ENCODE data around the gene FAM110A.
A peak's percentile ranks its signal among the peaks of the same experiment; 100 is the strongest.

FAM110A gene

GRCh38 chr20:881783-882144, 48.2 kb downstream of the FAM110A start:
- no peak overlapping the region for H3K4me3 Mint-ChIP-seq
- no peaks in the 10 kb centered on the region for H3K36me3 Mint-ChIP-seq (ENCODE audit: low read depth)
- DNase-seq: no peak
- no peak for TF ChIP-seq CTCF (IDR thresholded peaks at IDR 0.05)
- peaks cover 80% of the 10 kb centered on the region for H3K27me3 Mint-ChIP-seq (ENCODE audit: low read depth, poor library complexity)
- H3K27ac Mint-ChIP-seq: no peak overlapping the region
- no peaks in the 10 kb centered on the region for H3K9me3 Mint-ChIP-seq
- peaks cover 5% of the 10 kb centered on the region for H3K4me1 Mint-ChIP-seq

DNA sequence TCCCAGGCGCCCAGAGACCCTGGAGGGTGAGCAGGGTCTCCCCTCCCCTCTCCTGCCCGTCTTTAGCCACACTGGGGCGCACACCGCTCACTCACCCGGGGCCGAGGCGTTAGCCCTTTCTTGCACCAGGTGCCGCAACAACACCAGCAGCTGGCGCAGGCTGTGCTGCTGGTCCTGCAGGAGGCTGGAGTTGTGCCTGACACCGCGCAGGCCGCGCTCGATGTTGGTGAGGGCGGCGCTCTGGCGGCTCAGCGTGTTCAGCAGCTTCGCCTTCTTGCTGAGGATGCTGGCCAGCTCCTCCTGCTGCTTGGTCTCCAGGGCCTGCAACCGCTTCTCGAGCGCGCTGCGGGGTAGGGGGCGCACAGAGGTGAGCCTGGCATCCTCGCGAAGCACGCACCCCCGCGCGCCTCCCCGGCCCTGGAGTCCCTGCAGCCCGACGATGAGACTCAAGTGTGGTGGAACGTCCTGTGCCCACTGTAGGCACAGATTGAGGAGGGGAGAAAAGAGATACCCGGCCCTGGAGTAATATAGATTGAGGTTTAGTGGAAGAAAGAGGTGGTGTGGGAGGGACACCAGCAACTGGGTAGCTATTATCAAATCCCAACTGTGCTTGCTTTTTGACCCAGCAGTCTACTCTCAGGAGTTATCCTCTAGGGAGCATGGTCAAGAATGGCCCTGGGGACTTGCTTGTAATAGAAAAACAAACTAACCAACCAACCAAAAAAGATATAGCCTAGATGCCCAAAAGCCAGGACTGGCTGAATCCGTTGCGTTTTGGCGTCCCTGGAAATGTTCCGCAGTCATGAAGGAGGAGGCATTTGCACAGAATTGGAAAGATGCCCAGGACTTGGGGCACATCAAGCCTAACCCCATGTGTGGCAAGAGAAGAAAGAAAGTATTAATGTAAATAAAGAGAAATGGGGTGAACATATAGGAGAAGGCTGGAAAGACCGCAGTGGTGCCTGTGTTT, 51.8 kb downstream of the FAM110A start:
- H3K4me1 Mint-ChIP-seq: peaks cover 6% of the 10 kb centered on the region
- H3K27ac Mint-ChIP-seq: no peak overlapping the region
- TF ChIP-seq CTCF (IDR thresholded peaks at IDR 0.05): peak; percentile 16
- H3K9me3 Mint-ChIP-seq: no peaks in the 10 kb centered on the region
- H3K36me3 Mint-ChIP-seq (ENCODE audit: low read depth): no peaks in the 10 kb centered on the region
- H3K27me3 Mint-ChIP-seq (ENCODE audit: low read depth, poor library complexity): peaks cover 73% of the 10 kb centered on the region
- peak; percentile 72 for DNase-seq
- peak overlapping the region; percentile 37 for H3K4me3 Mint-ChIP-seq

DNA sequence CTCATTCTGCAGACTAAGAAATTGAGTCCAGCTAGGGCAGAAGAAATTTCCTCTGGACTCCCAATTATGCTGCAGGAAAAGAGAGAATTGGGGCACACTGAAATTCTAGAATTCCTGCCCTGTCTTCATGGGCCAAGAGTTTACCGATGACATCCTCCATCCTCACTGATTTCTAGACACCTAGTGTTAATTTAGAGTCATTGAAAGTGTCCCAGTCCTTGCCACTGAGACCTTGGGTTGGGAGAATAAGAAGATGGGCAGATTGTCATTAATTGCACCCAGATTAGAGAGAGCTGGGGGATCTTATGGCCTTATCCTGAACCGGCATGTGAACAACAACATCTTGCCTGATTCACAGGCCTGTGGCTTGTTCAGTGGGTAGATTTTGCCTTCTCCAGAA, 53.6 kb downstream of the FAM110A start:
- Mint-ChIP-seq H3K4me1 (peaks cover 25% of the 10 kb centered on the region), H3K36me3 (ENCODE audit: low read depth) (no peaks in the 10 kb centered on the region), H3K9me3 (no peaks in the 10 kb centered on the region), H3K4me3 (no peak overlapping the region), H3K27me3 (ENCODE audit: low read depth, poor library complexity) (peaks cover 60% of the 10 kb centered on the region), H3K27ac (no peak overlapping the region)
- no peak for TF ChIP-seq CTCF (IDR thresholded peaks at IDR 0.05)
- no peak for DNase-seq

- peaks cover 51% of the 10 kb centered on the region for H3K27me3 Mint-ChIP-seq (ENCODE audit: low read depth, poor library complexity)
- H3K4me1 Mint-ChIP-seq: peaks cover 33% of the 10 kb centered on the region
- DNase-seq: no peak
- H3K27ac Mint-ChIP-seq: no peak overlapping the region
- no peaks in the 10 kb centered on the region for H3K9me3 Mint-ChIP-seq
- H3K4me3 Mint-ChIP-seq: no peak overlapping the region
- H3K36me3 Mint-ChIP-seq (ENCODE audit: low read depth): no peaks in the 10 kb centered on the region
- no peak for TF ChIP-seq CTCF (IDR thresholded peaks at IDR 0.05)
Observed at GRCh38 chr20:888057-888456, 54.5 kb downstream of the FAM110A start.

- Mint-ChIP-seq H3K9me3 (no peaks in the 10 kb centered on the region), H3K36me3 (ENCODE audit: low read depth) (no peaks in the 10 kb centered on the region), H3K4me3 (no peak overlapping the region), H3K4me1 (peaks cover 41% of the 10 kb centered on the region), H3K27me3 (ENCODE audit: low read depth, poor library complexity) (peaks cover 40% of the 10 kb centered on the region), H3K27ac (no peak overlapping the region)
- no peak for DNase-seq
- TF ChIP-seq CTCF (IDR thresholded peaks at IDR 0.05): no peak
Observed at GRCh38 chr20:889106-889505, 55.6 kb downstream of the FAM110A start.
